Fibroblast of upper back skin (primary cell): ENCODE measurements around the gene ZSCAN10.
"Not testable (repeated sequence)": the region's sequence is repeated elsewhere in the genome, so short reads cannot be mapped to it uniquely, and the experiment has no call there.

ENCODE experiments used
- DNase-seq: peaks from one replicate; pipeline ENCODE4 v3.0.0-alpha.2; 2013

ZSCAN10 gene

DNA sequence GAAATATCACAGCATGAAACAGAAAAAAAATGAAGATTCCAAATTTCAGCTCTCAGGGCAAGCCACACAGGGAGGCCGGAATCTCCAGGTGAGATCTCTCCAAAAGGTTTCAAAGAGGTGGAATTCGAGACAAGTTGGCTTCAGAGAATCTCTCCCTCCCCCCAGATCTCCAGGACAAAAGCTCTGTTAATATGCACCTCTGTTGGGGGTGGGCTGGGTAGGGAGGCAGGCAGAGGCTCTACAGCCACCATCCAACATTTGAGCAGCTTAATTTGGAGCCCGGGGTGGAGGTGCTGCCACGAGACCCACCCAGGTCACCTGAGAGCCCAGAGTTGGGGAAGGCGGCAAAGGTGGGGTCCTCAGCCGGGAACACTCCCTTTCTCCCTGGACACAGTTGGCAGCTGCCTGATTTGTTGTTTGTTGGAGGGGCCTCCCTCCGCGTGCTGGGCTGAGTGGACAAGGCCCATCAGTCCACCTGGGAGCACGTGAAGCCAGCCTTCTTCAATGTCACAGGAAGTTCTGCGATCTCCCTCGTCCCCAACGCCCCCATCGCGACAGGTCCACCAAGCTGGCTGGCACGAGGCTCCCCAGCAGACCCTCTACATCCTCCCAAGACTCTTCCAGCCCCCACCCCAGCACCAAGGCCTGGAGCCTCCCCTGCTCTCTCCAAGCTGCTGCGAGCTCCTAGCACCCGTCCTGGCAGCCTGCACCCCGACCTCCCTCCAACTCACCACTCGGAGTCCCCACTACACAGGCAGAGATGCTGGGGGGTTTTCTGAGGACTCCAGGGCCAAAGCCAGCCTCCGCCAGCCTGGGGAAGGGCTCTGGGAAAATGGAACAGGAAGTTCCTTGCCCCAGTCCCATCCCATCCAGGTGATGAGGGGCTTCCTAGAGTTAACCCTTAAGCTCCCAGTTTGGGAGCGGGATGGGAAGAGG lies at the start of gene ZSCAN10:
Gene ZSCAN10 (minus strand): TSS at position 836 of the 936 bp plus-strand sequence. CDS start 6,357 bp downstream, outside the sequence.
- DNase-seq = no peak

DNA sequence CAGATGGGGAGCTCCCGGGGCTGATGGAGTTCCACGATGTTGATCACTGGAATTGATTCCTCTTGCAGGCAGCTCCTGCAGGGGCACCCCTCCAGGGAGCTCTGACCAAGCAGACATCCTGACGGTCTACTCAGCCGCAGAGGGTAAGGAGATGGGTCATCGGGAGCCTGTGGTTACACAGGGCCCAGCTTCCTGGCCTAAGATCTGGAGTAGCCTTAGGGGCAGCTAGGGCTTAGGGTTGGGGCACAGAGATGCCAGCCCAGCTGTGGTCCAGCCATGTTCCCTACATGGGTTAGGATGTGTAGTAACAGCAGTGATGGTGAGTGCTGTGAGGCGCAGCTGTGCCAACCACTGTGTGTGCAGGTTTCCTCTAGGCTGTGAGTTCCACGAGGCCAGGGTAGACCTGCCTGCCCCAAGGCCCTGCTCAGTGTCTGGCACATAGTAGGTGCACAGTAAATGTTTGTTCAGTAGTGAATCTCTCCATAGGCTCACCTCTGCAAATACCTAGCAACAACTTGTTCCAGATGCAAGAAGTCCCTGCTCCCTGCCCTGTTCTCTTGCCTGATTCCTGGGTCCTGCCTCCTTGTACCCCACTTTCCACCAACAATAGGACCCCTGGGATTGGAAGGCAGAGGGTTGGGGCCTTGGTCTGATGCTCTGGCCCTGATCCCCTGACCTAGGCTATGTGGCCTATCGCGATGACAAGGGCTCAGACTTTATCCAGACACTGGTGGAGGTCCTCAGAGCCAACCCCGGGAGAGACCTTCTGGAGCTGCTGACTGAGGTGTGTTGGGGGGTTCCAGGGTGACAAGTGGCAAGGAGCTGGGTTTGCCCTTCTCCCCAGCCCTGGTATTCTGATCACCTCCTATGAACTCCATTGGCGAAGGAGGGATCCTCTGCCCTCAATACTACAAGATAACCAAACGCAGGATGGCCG lies 49.4 kb upstream of the ZSCAN10 start:
- DNase-seq = no peak

DNA sequence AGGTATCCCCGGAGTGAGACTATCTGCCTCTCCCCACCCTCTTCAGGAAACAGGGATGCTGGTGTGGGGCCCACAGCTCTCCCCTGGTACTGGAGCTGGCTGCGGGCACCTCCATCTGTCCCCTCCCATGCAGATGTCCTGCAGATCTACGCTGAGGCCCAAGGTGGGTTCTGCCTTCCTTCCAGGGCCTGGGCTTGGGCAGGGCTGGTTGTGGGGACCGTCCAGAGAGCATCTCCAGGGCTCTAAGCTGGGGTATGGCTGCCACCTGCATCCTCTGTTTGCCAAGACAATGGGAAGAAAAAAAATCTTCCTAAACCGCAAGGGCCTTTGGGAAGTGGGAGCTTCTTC lies 48.6 kb upstream of the ZSCAN10 start:
- DNase-seq = no peak

DNA sequence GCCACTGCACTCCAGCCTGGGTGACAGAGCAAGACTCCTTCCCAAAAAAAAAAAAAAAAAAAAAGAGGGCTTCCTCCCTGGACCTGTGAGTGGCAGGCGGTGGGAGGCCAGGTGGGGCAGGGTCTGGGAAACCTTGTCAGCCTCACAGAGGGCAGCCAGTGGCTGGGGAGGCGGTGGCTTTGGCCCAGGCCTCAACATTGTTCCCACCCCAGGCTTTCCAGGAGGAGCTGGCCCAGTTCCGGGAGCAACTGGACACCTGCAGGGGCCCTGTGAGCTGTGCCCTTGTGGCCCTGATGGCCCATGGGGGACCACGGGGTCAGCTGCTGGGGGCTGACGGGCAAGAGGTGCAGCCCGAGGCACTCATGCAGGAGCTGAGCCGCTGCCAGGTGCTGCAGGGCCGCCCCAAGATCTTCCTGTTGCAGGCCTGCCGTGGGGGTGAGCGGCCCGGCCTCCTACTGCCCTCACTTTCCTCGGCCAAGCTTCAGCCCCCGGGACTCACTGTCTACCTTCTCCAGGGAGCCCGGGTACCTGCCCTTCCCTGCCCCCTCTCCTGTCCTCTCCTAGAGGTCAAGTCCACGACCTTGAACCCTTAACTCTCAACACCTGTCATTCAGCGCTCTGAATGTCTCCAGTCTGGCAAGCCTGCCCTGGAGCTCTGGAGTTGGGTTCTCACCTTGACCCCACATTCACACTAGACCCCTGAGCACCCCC lies 48.1 kb upstream of the ZSCAN10 start:
- no peak for DNase-seq

DNA sequence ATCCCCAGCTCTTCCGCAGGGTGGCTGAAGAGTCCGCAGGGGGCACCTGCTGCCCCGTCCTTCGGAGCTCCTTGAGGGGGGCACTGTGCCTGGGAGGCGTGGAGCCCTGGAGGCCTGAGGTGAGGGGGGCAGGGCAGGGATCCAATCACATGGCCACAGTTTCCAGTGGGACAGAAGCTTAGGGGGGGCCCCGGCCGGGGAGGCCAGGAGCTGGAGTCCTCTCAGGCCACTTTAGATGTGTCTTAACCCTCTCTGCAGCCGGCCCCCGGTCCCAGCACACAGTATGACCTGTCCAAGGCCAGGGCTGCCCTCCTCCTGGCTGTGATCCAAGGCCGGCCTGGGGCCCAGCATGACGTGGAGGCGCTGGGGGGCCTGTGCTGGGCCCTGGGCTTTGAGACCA lies 46.6 kb upstream of the ZSCAN10 start:
- DNase-seq = no peak

DNA sequence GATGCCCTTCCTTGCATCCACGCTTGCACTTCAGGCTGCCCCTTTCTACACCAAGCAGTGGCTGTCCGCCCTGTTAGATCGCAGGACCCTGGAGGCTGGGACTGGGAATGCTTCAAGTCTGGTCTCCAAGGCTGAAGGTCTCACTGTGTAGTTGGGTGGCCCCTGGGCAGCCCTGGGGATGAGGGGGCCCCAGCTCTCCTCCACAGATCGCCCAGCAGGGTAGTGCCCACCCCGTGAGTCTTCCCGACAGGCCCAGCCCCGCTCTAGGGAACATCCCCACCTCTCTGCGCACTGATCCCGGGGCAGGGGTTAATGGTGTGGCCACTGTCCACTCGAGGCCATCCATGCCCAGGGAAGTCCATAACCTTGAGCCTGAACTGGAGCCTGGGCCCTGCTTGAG lies 46.1 kb upstream of the ZSCAN10 start:
- no peak for DNase-seq

DNA sequence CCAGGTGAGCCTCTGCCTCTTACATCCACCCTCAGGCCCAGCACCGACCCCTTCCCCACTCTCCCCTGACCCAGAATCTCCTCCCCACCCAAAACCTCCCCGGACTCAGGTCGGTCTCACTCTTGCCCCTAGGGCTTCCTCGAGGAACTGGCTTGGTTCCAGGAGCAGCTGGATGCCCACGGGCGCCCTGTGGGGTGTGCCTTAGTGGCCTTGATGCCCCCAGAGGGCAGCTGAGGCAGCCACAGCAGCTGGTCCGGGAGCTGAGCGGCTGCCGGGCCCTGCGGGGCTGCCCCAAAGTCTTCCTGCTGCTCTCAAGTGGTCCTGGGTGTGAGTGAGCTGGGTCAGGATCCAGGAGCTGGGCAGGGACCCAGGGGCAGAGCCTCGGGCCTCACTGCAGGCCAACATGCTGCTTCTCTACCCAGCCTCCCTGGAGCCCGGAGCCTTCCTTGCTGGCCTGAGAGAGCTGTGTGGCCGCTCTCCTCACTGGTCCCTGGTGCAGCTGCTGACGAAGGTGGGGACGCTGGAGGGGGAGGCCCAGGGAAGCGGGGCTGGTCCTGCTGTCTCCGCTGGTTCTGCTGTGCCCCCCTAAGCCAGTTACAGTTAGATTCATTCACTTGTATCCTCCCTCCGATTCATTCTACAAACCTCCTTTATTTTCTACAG lies 45.4 kb upstream of the ZSCAN10 start:
- no peak for DNase-seq

GRCh38 chr16:3143598-3144320 lies 44.7 kb upstream of the ZSCAN10 start:
- no peak for DNase-seq

- no peak for DNase-seq
Observed at GRCh38 chr16:3143189-3143588, 44.1 kb upstream of the ZSCAN10 start.

GRCh38 chr16:3142770-3143169 lies 43.7 kb upstream of the ZSCAN10 start:
- DNase-seq = no peak

GRCh38 chr16:3142327-3142726 lies 43.2 kb upstream of the ZSCAN10 start:
- no peak for DNase-seq

DNA sequence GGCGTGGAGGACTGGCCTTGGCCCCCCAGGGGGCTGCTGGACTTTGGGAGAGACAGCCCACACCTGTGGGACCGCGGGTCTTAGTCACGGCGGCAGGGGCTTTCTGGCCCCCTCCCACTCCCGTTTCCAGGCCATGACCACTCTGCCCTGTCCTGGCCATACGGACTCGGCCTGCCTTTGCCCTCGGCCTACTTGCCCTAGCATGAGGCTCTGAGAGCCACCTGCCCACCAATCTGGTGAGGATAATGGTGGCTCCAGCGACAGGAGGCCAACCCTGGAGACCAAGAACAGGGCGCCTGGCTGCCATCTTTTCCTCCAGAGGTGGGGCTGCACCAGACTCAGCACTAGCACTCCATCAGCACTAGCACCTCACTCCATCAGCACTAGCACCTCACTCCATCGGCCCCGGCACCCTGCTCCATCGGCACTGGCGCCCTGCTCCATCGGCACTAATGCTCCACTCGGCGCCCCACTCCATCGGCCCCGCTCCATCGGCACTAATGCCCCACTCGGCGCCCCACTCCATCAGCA lies 42.8 kb upstream of the ZSCAN10 start:
- DNase-seq = no peak

GRCh38 chr16:3140603-3141427 lies 41.7 kb upstream of the ZSCAN10 start:
- no peak for DNase-seq

DNA sequence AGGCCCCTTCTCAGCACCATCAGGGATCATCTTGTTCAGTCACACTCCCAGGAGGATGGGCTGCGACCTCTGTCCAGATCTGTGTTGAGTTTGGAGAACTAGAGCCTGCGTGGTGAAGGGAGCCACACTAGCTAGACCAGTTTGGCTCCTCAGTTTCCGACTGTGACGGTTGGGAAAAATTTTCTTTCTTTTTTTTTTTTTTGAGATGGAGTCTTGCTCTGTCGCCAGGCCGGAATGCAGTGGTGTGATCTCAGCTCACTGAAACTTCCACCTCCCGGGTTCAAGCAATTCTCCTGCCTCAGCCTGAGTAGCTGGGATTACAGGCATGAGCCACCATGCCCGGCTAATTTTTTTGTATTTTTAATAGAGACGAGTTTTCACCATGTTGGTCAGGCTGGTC lies 40.5 kb upstream of the ZSCAN10 start:
- not testable (repeated sequence) for DNase-seq

- DNase-seq = no peak
Observed at GRCh38 chr16:3138823-3139426, 39.8 kb upstream of the ZSCAN10 start.

- no peak for DNase-seq
Observed at GRCh38 chr16:3138342-3138741, 39.2 kb upstream of the ZSCAN10 start.

DNA sequence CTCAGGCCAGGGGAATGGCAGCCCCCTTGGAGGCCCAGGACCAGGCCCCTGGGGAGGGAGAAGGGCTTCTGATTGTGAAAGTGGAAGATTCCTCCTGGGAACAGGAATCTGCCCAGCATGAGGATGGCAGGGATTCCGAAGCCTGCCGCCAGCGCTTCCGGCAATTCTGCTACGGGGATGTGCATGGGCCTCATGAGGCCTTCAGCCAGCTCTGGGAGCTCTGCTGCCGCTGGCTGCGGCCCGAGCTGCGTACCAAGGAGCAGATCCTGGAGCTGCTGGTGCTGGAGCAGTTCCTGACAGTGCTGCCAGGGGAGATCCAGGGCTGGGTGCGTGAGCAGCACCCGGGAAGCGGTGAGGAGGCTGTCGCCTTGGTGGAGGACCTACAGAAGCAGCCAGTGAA lies 38.2 kb upstream of the ZSCAN10 start:
- no peak for DNase-seq

GRCh38 chr16:3135126-3135715 lies 36.1 kb upstream of the ZSCAN10 start:
- DNase-seq = no peak

DNA sequence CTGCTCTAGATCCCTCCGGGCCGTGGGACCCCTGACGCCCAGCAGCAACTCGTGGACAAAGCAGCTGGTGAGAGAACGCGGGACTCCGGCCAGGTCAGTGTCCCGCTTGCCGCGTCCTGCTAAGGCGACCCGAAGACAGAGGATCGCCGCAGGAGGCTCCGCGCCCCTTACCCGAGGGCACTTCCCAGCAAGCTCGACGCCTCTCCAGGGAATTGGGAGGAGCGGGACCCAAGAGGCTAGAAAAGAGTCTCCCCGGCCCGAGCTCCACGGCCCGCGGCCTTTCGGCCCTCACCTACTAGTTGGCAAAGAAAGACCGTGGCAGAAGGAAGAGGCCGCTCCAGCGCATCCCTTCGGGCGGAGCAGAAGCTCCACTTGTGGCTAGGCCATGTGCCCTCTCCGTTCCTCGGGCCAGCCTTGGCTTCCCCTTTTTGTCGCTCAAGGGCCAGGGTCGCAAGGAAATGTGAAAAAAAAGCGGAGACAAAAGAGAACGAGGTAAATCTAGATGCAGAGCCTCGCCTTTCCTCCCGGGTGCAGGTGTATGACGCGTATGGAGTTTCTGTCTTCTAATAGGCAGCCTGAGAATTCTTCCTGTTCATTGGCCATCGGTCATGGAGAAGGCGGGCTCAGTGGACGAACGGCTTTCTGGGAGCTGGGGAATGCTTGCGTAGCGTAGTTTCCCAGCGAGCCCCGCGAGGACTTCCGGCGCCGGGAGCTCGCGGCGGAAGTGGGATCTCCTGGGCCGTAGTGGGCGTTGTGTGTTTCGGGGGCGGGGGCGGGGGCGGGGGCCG lies 35.4 kb upstream of the ZSCAN10 start, which contains the start of gene ZNF213:
Gene ZNF213 (plus strand): TSS at position 692 of the 788 bp plus-strand sequence. CDS start 2,252 bp downstream, outside the sequence.
- DNase-seq = peak; percentile 98
